Measurements from ENCODE around the gene SLC38A7. TPM values are rescaled to one million over a fixed set of nuclear protein-coding genes. Genes with fewer than 3 reads are reported as not detected.

SLC38A7 gene
- total RNA-seq, 1 donor from 2014 or later = 38.0 TPM

GRCh38 chr16:58655215-58655596 lies 29.4 kb downstream of the SLC38A7 start:
- Histone ChIP-seq H3K27me3 (ENCODE audit: control insufficient read depth, insufficient read depth, low read length) (peaks cover 2% of the 10 kb centered on the region), H3K4me3 (ENCODE audit: low read depth, low read length) (no peak overlapping the region), H3K36me3 (ENCODE audit: control insufficient read depth, insufficient read depth, low read length) (no peaks in the 10 kb centered on the region)
- DNase-seq (ENCODE audit: low read depth) = no peak
- TF ChIP-seq, protein P1, sequence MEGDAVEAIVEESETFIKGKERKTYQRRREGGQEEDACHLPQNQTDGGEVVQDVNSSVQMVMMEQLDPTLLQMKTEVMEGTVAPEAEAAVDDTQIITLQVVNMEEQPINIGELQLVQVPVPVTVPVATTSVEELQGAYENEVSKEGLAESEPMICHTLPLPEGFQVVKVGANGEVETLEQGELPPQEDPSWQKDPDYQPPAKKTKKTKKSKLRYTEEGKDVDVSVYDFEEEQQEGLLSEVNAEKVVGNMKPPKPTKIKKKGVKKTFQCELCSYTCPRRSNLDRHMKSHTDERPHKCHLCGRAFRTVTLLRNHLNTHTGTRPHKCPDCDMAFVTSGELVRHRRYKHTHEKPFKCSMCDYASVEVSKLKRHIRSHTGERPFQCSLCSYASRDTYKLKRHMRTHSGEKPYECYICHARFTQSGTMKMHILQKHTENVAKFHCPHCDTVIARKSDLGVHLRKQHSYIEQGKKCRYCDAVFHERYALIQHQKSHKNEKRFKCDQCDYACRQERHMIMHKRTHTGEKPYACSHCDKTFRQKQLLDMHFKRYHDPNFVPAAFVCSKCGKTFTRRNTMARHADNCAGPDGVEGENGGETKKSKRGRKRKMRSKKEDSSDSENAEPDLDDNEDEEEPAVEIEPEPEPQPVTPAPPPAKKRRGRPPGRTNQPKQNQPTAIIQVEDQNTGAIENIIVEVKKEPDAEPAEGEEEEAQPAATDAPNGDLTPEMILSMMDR (IDR thresholded peaks at IDR 0.05; ENCODE audit: insufficient read depth, low read length, poor library complexity, severe bottlenecking) = no peak

- no peak for DNase-seq (ENCODE audit: low read depth)
- Histone ChIP-seq H3K36me3 (ENCODE audit: control insufficient read depth, insufficient read depth, low read length) (no peaks in the 10 kb centered on the region), H3K27me3 (ENCODE audit: control insufficient read depth, insufficient read depth, low read length) (peaks cover 2% of the 10 kb centered on the region), H3K4me3 (ENCODE audit: low read depth, low read length) (no peak overlapping the region)
- TF ChIP-seq, protein P1 (IDR thresholded peaks at IDR 0.05; ENCODE audit: insufficient read depth, low read length, poor library complexity, severe bottlenecking) = no peak
Measured at GRCh38 chr16:58654560-58655214, 29.9 kb downstream of the SLC38A7 start.

DNA sequence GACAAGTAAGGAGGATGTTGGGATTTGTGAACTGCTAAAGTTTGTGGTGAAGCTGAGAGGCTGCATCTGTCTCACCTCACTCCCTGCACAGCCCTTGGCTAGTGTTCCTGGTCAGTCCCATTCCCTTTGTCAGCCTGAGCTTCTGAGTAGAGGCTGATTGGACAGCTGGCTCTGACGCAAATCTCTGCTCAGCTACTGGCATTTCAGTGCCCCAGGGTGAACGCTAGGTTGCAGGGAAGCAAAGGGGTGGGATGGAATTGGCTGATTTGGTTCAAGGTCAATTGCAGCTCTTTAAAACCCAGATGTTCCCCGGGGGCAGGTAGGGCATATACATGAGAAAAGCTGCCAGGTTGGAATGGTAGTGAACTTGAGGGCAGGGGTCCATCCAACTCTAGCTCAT lies 31.8 kb downstream of the SLC38A7 start:
- TF ChIP-seq, protein P1 (IDR thresholded peaks at IDR 0.05; ENCODE audit: insufficient read depth, low read length, poor library complexity, severe bottlenecking) = no peak
- Histone ChIP-seq H3K36me3 (ENCODE audit: control insufficient read depth, insufficient read depth, low read length) (no peaks in the 10 kb centered on the region), H3K27me3 (ENCODE audit: control insufficient read depth, insufficient read depth, low read length) (peaks cover 2% of the 10 kb centered on the region), H3K4me3 (ENCODE audit: low read depth, low read length) (no peak overlapping the region)
- no peak for DNase-seq (ENCODE audit: low read depth)

- no peak overlapping the region for H3K4me3 ChIP-seq (ENCODE audit: low read depth, low read length)
- no peaks in the 10 kb centered on the region for H3K36me3 ChIP-seq (ENCODE audit: control insufficient read depth, insufficient read depth, low read length)
- peaks cover 2% of the 10 kb centered on the region for H3K27me3 ChIP-seq (ENCODE audit: control insufficient read depth, insufficient read depth, low read length)
- DNase-seq (ENCODE audit: low read depth) = no peak
- TF ChIP-seq, protein P1 (IDR thresholded peaks at IDR 0.05; ENCODE audit: insufficient read depth, low read length, poor library complexity, severe bottlenecking) = no peak
Measured at GRCh38 chr16:58651965-58652348, 32.6 kb downstream of the SLC38A7 start.

- Histone ChIP-seq H3K27me3 (ENCODE audit: control insufficient read depth, insufficient read depth, low read length) (peaks cover 2% of the 10 kb centered on the region), H3K36me3 (ENCODE audit: control insufficient read depth, insufficient read depth, low read length) (no peaks in the 10 kb centered on the region), H3K4me3 (ENCODE audit: low read depth, low read length) (no peak overlapping the region)
- TF ChIP-seq, protein P1 (IDR thresholded peaks at IDR 0.05; ENCODE audit: insufficient read depth, low read length, poor library complexity, severe bottlenecking) = no peak
- DNase-seq (ENCODE audit: low read depth) = no peak
Measured at GRCh38 chr16:58649707-58650106, 34.9 kb downstream of the SLC38A7 start.

DNA sequence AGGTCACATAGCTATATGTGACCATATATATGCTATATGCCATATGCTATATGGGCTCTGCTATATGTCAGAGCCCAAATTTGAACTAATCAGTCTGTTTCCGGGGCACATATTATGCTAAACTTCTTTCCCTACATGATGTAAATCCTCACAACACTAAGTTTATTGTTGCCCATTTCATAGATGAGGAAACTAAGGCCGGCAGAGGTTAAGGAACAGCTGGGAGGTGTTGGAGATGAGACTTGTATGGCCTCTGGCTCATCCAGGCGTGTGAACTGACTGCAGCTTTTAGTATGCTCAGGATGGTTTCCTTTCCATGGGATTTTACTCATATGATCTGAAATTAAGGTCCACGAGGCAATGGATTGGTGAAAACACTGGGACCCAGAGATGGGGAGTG lies 37.5 kb downstream of the SLC38A7 start:
- DNase-seq (ENCODE audit: low read depth) = no peak
- Histone ChIP-seq H3K4me3 (ENCODE audit: low read depth, low read length) (no peak overlapping the region), H3K27me3 (ENCODE audit: control insufficient read depth, insufficient read depth, low read length) (no peaks in the 10 kb centered on the region), H3K36me3 (ENCODE audit: control insufficient read depth, insufficient read depth, low read length) (no peaks in the 10 kb centered on the region)
- TF ChIP-seq, protein P1 (IDR thresholded peaks at IDR 0.05; ENCODE audit: insufficient read depth, low read length, poor library complexity, severe bottlenecking) = no peak

Data from kidney epithelial cell (primary cell).